Breast epithelium (tissue), 3 donors: ENCODE data around the gene PDGFC.

Experiments
- POLR2AphosphoS5 ChIP-seq, 3 donors: sonication (generic); formaldehyde crosslinking; IDR thresholded peaks; one replicate each; pipeline ENCODE4 v1.6.1; 2017; ENCODE audit warnings: antibody characterized with exemption in 3 of 3
- TF ChIP-seq, protein P1 (sequence below), 3 donors: fragments of 450-650 bp; IDR thresholded peaks; one replicate each; pipeline ENCODE4 v1.5.1; 2016 to 2017; ENCODE audit warnings: antibody characterized with exemption in 3 of 3, mild to moderate bottlenecking in 3 of 3, moderate library complexity in 3 of 3

- TF ChIP-seq, protein P1, sequence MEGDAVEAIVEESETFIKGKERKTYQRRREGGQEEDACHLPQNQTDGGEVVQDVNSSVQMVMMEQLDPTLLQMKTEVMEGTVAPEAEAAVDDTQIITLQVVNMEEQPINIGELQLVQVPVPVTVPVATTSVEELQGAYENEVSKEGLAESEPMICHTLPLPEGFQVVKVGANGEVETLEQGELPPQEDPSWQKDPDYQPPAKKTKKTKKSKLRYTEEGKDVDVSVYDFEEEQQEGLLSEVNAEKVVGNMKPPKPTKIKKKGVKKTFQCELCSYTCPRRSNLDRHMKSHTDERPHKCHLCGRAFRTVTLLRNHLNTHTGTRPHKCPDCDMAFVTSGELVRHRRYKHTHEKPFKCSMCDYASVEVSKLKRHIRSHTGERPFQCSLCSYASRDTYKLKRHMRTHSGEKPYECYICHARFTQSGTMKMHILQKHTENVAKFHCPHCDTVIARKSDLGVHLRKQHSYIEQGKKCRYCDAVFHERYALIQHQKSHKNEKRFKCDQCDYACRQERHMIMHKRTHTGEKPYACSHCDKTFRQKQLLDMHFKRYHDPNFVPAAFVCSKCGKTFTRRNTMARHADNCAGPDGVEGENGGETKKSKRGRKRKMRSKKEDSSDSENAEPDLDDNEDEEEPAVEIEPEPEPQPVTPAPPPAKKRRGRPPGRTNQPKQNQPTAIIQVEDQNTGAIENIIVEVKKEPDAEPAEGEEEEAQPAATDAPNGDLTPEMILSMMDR (IDR thresholded peaks at IDR 0.05), result no peak
- TF ChIP-seq POLR2AphosphoS5 (IDR thresholded peaks at IDR 0.05), result no peak
Observed at GRCh38 chr4:156971165-156971675, 379 bp downstream of the PDGFC start.
